Fibroblast of skin of left biceps (primary cell): ENCODE results near the gene SPDYE2.
"Not testable (repeated sequence)": the region's sequence is repeated elsewhere in the genome, so short reads cannot be mapped to it uniquely, and the experiment has no call there.

Source experiments
- DNase-seq, 2 experiments: peaks; one replicate each; pipeline ENCODE4 v3.0.0-alpha.2; 2013; ENCODE audit warnings: low read depth in 2 of 2

The SPDYE2 gene

GRCh38 chr7:102540604-102541003 is 10.4 kb upstream of the SPDYE2 start:
- not testable (repeated sequence) for DNase-seq

- not testable (repeated sequence) for DNase-seq
Measured at GRCh38 chr7:102542083-102542482, 8.9 kb upstream of the SPDYE2 start.

GRCh38 chr7:102542771-102543170 is 8.3 kb upstream of the SPDYE2 start:
- DNase-seq, result not testable (repeated sequence)

GRCh38 chr7:102543596-102543995 is 7.4 kb upstream of the SPDYE2 start, which contains the start of gene UPK3BL2:
UPK3BL2 (minus strand) TSS chr7:102543696; CDS start chr7:102543636, 60 bp downstream.
- DNase-seq, result not testable (repeated sequence)

GRCh38 chr7:102544372-102544771 is 6.7 kb upstream of the SPDYE2 start:
- DNase-seq, result not testable (repeated sequence)

- DNase-seq, result not testable (repeated sequence)
Measured at GRCh38 chr7:102545288-102545687, 5.7 kb upstream of the SPDYE2 start.

GRCh38 chr7:102546353-102546752 is 4.7 kb upstream of the SPDYE2 start:
- DNase-seq, result not testable (repeated sequence)

- DNase-seq, result not testable (repeated sequence)
Measured at GRCh38 chr7:102568620-102569019, 17.6 kb downstream of the SPDYE2 start.

- not testable (repeated sequence) for DNase-seq
Measured at GRCh38 chr7:102572261-102573239, 21.5 kb downstream of the SPDYE2 start, which contains the start of gene POLR2J3. POLR2J3 (minus strand) TSS chr7:102572583; CDS start chr7:102572521, 62 bp downstream.

- DNase-seq, result not testable (repeated sequence)
Measured at GRCh38 chr7:102574607-102575006, 23.6 kb downstream of the SPDYE2 start.

GRCh38 chr7:102576363-102576762 is 25.3 kb downstream of the SPDYE2 start:
- DNase-seq, result not testable (repeated sequence)

GRCh38 chr7:102577315-102578240 is 26.6 kb downstream of the SPDYE2 start:
- DNase-seq, result not testable (repeated sequence)

GRCh38 chr7:102578486-102578885 is 27.5 kb downstream of the SPDYE2 start:
- DNase-seq, result not testable (repeated sequence)

- not testable (repeated sequence) for DNase-seq
Measured at GRCh38 chr7:102581722-102582121, 30.7 kb downstream of the SPDYE2 start.

GRCh38 chr7:102583495-102583894 is 32.5 kb downstream of the SPDYE2 start:
- DNase-seq, result not testable (repeated sequence)

- DNase-seq, result not testable (repeated sequence)
Measured at GRCh38 chr7:102589857-102590256, 38.8 kb downstream of the SPDYE2 start.

GRCh38 chr7:102592477-102593019 is 41.5 kb downstream of the SPDYE2 start:
- not testable (repeated sequence) for DNase-seq

GRCh38 chr7:102593637-102594334 is 42.8 kb downstream of the SPDYE2 start:
- not testable (repeated sequence) for DNase-seq

- not testable (repeated sequence) for DNase-seq
Measured at GRCh38 chr7:102596036-102596435, 45.0 kb downstream of the SPDYE2 start.

- DNase-seq, result not testable (repeated sequence)
Measured at GRCh38 chr7:102599699-102600098, 48.7 kb downstream of the SPDYE2 start.

GRCh38 chr7:102602317-102602716 is 51.3 kb downstream of the SPDYE2 start:
- DNase-seq, result not testable (repeated sequence)
